Activated naive CD4-positive, alpha-beta T cell treated with anti-CD3 and anti-CD28 coated beads, Interleukin-2, amount 10 ng/mL, durations not matched to agents 7 days and 5 days (primary cell): Measurements from ENCODE around the gene RPS19.
A peak's percentile ranks its signal among the peaks of the same experiment; 100 is the strongest.

ENCODE experiments used
- CTCF ChIA-PET: fragments of 350-600 bp; sonication (Branson Sonifier 250); formaldehyde crosslinking; loops from one replicate; lab custom pipeline; 2021; ENCODE audit warnings: antibody characterized with exemption; lab: Charles Lee
- DNase-seq: peaks from one replicate; pipeline ENCODE4 v3.0.0-alpha.2; 2020
- H3K27ac Mint-ChIP-seq: one replicate; pipeline ENCODE4 v1.8.0; 2021; ENCODE audit warnings: mild to moderate bottlenecking, moderate library complexity, mixed read lengths
- H3K27me3 Mint-ChIP-seq: one replicate; pipeline ENCODE4 v1.8.0; 2021; ENCODE audit warnings: mild to moderate bottlenecking, mixed read lengths
- H3K36me3 Mint-ChIP-seq: one replicate; pipeline ENCODE4 v1.8.0; 2021; ENCODE audit warnings: mixed read lengths
- H3K4me1 Mint-ChIP-seq: one replicate; pipeline ENCODE4 v1.8.0; 2021; ENCODE audit warnings: mixed read lengths
- H3K4me3 Mint-ChIP-seq: one replicate; pipeline ENCODE4 v1.8.0; 2021; ENCODE audit warnings: mild to moderate bottlenecking, moderate library complexity, mixed read lengths
- H3K9me3 Mint-ChIP-seq: one replicate; pipeline ENCODE4 v1.8.0; 2021; ENCODE audit warnings: mixed read lengths

Gene RPS19

GRCh38 chr19:41876847-41877832 is 17.1 kb downstream of the RPS19 start, which contains the start of gene CD79A:
Gene CD79A (plus strand): TSS chr19:41877279. CDS start chr19:41877305, 26 bp downstream.
- CTCF ChIA-PET: interaction anchor here (5.9 kb wide), 1 partner anchor 10 kb away, joined by 66 read pairs; no protein-coding TSS in a partner anchor
- DNase-seq: peak; percentile 36
- Mint-ChIP-seq H3K4me3 (peak within 1 kb of the TSS; percentile 38), H3K36me3 (peaks cover 7% of the 10 kb centered on the region), H3K27me3 (no peaks in the 10 kb centered on the region), H3K4me1 (peaks cover 92% of the 10 kb centered on the region), H3K27ac (peak within 1 kb of the TSS; percentile 99), H3K9me3 (no peaks in the 10 kb centered on the region)

- CTCF ChIA-PET: no interaction called here
- no peak overlapping the region for H3K4me3 Mint-ChIP-seq
- DNase-seq: no peak
Measured at GRCh38 chr19:41877916-41878905, 18.2 kb downstream of the RPS19 start.

GRCh38 chr19:41879080-41879479 is 19.0 kb downstream of the RPS19 start:
- CTCF ChIA-PET: no interaction called here
- DNase-seq: no peak
- H3K4me3 Mint-ChIP-seq: no peak overlapping the region

More at GRCh38 chr19:41877916-41878905, 18.2 kb downstream of the RPS19 start:
- Mint-ChIP-seq H3K4me1 (peaks cover 86% of the 10 kb centered on the region), H3K9me3 (no peaks in the 10 kb centered on the region), H3K36me3 (peaks cover 8% of the 10 kb centered on the region), H3K27ac (peak overlapping the region; percentile 99), H3K27me3 (no peaks in the 10 kb centered on the region)

GRCh38 chr19:41879670-41880328 is 19.7 kb downstream of the RPS19 start:
- DNase-seq: no peak
- H3K4me3 Mint-ChIP-seq: no peak overlapping the region
- CTCF ChIA-PET: no interaction called here
- peak overlapping the region; percentile 52 for H3K27ac Mint-ChIP-seq
- no peaks in the 10 kb centered on the region for H3K9me3 Mint-ChIP-seq
- no peaks in the 10 kb centered on the region for H3K27me3 Mint-ChIP-seq
- peaks cover 20% of the 10 kb centered on the region for H3K36me3 Mint-ChIP-seq
- peaks cover 72% of the 10 kb centered on the region for H3K4me1 Mint-ChIP-seq

More at GRCh38 chr19:41879080-41879479, 19.0 kb downstream of the RPS19 start:
- Mint-ChIP-seq H3K27ac (peak overlapping the region; percentile 99), H3K36me3 (peaks cover 14% of the 10 kb centered on the region), H3K9me3 (no peaks in the 10 kb centered on the region), H3K4me1 (peaks cover 77% of the 10 kb centered on the region), H3K27me3 (no peaks in the 10 kb centered on the region)

GRCh38 chr19:41880329-41880708 is 20.3 kb downstream of the RPS19 start:
- no peak for DNase-seq
- H3K27me3 Mint-ChIP-seq: no peaks in the 10 kb centered on the region
- H3K9me3 Mint-ChIP-seq: no peaks in the 10 kb centered on the region
- no peak overlapping the region for H3K27ac Mint-ChIP-seq
- no peak overlapping the region for H3K4me3 Mint-ChIP-seq
- CTCF ChIA-PET: no interaction called here
- peaks cover 24% of the 10 kb centered on the region for H3K36me3 Mint-ChIP-seq
- peaks cover 71% of the 10 kb centered on the region for H3K4me1 Mint-ChIP-seq

- CTCF ChIA-PET: interaction anchor here (0.7 kb wide), 1 partner anchor 8 kb away, joined by 3 read pairs; no protein-coding TSS in a partner anchor
- Mint-ChIP-seq H3K36me3 (peaks cover 45% of the 10 kb centered on the region), H3K9me3 (no peaks in the 10 kb centered on the region), H3K27ac (peak within 1 kb of the TSS; percentile 98), H3K27me3 (no peaks in the 10 kb centered on the region), H3K4me1 (peaks cover 62% of the 10 kb centered on the region), H3K4me3 (peak within 1 kb of the TSS; percentile 98)
- peak; percentile 84 for DNase-seq
Measured at GRCh38 chr19:41882568-41883462, 22.8 kb downstream of the RPS19 start, which contains the start of gene ARHGEF1. Gene ARHGEF1 (plus strand): TSS chr19:41883184. CDS start chr19:41888083, 4,899 bp downstream.

GRCh38 chr19:41883463-41883820 is 23.4 kb downstream of the RPS19 start:
- H3K4me1 Mint-ChIP-seq: peaks cover 62% of the 10 kb centered on the region

GRCh38 chr19:41883821-41884733 is 24.0 kb downstream of the RPS19 start:
- CTCF ChIA-PET: interaction anchor here (0.5 to 4.8 kb wide), 3 partner anchors 9 to 1355 kb away, joined by 3 to 66 read pairs (median 3); no protein-coding TSS in a partner anchor
- DNase-seq: peak; percentile 93
- Mint-ChIP-seq H3K9me3 (no peaks in the 10 kb centered on the region), H3K36me3 (peaks cover 56% of the 10 kb centered on the region), H3K4me1 (peaks cover 64% of the 10 kb centered on the region), H3K4me3 (peak overlapping the region; percentile 89), H3K27ac (peak overlapping the region; percentile 91), H3K27me3 (no peaks in the 10 kb centered on the region)

More at GRCh38 chr19:41883463-41883820, 23.4 kb downstream of the RPS19 start:
- Mint-ChIP-seq H3K4me3 (peak overlapping the region; percentile 89), H3K27me3 (no peaks in the 10 kb centered on the region), H3K36me3 (peaks cover 51% of the 10 kb centered on the region), H3K9me3 (no peaks in the 10 kb centered on the region), H3K27ac (peak overlapping the region; percentile 91)
- CTCF ChIA-PET: interaction anchor here (0.7 kb wide), 1 partner anchor 8 kb away, joined by 3 read pairs; no protein-coding TSS in a partner anchor
- DNase-seq: no peak

- no peaks in the 10 kb centered on the region for H3K9me3 Mint-ChIP-seq
- DNase-seq: peak; percentile 85
- CTCF ChIA-PET: interaction anchor here (0.6 to 4.8 kb wide), 11 partner anchors 13 to 240 kb away, joined by 3 to 66 read pairs (median 4); partner anchors contain the start of genes ERFL and RPS19
- peaks cover 78% of the 10 kb centered on the region for H3K36me3 Mint-ChIP-seq
- H3K27me3 Mint-ChIP-seq: no peaks in the 10 kb centered on the region
- peak overlapping the region; percentile 89 for H3K4me3 Mint-ChIP-seq
- peak overlapping the region; percentile 91 for H3K27ac Mint-ChIP-seq
- H3K4me1 Mint-ChIP-seq: peaks cover 58% of the 10 kb centered on the region
Measured at GRCh38 chr19:41886761-41887710, 27.0 kb downstream of the RPS19 start.

GRCh38 chr19:41887711-41888382 is 27.8 kb downstream of the RPS19 start:
- peak; percentile 90 for DNase-seq
- CTCF ChIA-PET: interaction anchor here (0.6 to 4.8 kb wide), 8 partner anchors 14 to 64 kb away, joined by 3 to 66 read pairs (median 4); partner anchors contain the start of genes ERFL and RPS19
- Mint-ChIP-seq H3K27ac (peak overlapping the region; percentile 91), H3K27me3 (no peaks in the 10 kb centered on the region), H3K9me3 (no peaks in the 10 kb centered on the region), H3K4me1 (peaks cover 57% of the 10 kb centered on the region), H3K4me3 (peak overlapping the region; percentile 89), H3K36me3 (peaks cover 73% of the 10 kb centered on the region)
